Activated CD8-positive, alpha-beta T cell treated with anti-CD3 and anti-CD28 coated beads for 36 hours (primary cell): ENCODE data around the gene TMEM9B. TPM values are rescaled to one million over a fixed set of nuclear protein-coding genes. Genes with fewer than 3 reads are reported as not detected.
"Not testable (repeated sequence)": the region's sequence is repeated elsewhere in the genome, so short reads cannot be mapped to it uniquely, and the experiment has no call there.

Experiments used
- ATAC-seq: fragments of 200-7000 bp; cut with Tn5 transposase; one replicate; pipeline ENCODE4 v1.10.0; 2021; ENCODE audit warnings: mild to moderate bottlenecking, moderate library complexity
- CTCF ChIA-PET: fragments of 350-600 bp; sonication (Branson Sonifier 250); formaldehyde crosslinking; loops from one replicate; lab custom pipeline; 2021; ENCODE audit warnings: antibody characterized with exemption; lab: Charles Lee
- POLR2A ChIA-PET: fragments of 350-600 bp; sonication (Branson Sonifier 250); formaldehyde crosslinking; loops from one replicate; lab custom pipeline; 2021; ENCODE audit warnings: antibody characterized with exemption; lab: Charles Lee
- DNase-seq: peaks from one replicate; pipeline ENCODE4 v3.0.0-alpha.2; 2020
- H3K27ac Mint-ChIP-seq: one replicate; pipeline ENCODE4 v1.8.0; 2021; ENCODE audit warnings: mild to moderate bottlenecking, mixed read lengths
- H3K27me3 Mint-ChIP-seq: one replicate; pipeline ENCODE4 v1.8.0; 2021; ENCODE audit warnings: mixed read lengths
- H3K36me3 Mint-ChIP-seq: one replicate; pipeline ENCODE4 v1.8.0; 2021; ENCODE audit warnings: low read depth, mixed read lengths
- H3K4me1 Mint-ChIP-seq: one replicate; pipeline ENCODE4 v1.8.0; 2021; ENCODE audit warnings: low read depth, mixed read lengths
- H3K4me3 Mint-ChIP-seq: one replicate; pipeline ENCODE4 v1.8.0; 2021; ENCODE audit warnings: mild to moderate bottlenecking, moderate library complexity, mixed read lengths
- H3K9me3 Mint-ChIP-seq: one replicate; pipeline ENCODE4 v1.8.0; 2021; ENCODE audit warnings: mixed read lengths
- intact Hi-C: fragments of 100-400 bp; cut with micrococcal nuclease; formaldehyde crosslinking; loops from one replicate; pipeline ENCODE4 v1.10.0; 2022
- total RNA-seq, 2 experiments: library from RNA; stranded (reverse); gene quantifications; one replicate each; pipeline ENCODE4 v1.2.3, GENCODE V29; 2021
- TF ChIP-seq, protein P1 (sequence below): fragments of 200-600 bp; IDR thresholded peaks from one replicate; pipeline ENCODE4 v1.8.0; 2022; ENCODE audit warnings: antibody characterized with exemption, mild to moderate bottlenecking

Gene TMEM9B
- total RNA-seq, 2 experiments from 2014 or later: 14.6 to 16.3 TPM

DNA sequence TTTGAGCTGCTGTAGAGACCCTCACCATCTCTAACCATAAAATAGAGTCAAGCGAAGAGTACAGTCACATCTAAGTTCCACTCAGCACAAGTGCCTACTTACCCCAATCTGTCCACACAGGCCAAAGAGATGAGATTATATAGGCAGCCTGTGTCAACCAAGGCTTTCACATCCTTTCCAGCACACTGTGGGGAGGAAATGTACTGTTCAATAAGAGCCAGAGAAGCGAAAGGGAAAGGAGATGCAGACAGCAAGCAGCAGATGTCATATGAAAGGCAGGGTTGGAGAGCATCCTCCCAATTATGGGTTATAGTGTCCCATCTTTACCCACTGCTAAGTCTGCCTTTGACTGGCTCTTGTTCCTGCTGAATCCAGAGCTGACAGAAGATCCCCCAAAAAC lies 23.2 kb upstream of the TMEM9B start:
- TF ChIP-seq, protein P1, sequence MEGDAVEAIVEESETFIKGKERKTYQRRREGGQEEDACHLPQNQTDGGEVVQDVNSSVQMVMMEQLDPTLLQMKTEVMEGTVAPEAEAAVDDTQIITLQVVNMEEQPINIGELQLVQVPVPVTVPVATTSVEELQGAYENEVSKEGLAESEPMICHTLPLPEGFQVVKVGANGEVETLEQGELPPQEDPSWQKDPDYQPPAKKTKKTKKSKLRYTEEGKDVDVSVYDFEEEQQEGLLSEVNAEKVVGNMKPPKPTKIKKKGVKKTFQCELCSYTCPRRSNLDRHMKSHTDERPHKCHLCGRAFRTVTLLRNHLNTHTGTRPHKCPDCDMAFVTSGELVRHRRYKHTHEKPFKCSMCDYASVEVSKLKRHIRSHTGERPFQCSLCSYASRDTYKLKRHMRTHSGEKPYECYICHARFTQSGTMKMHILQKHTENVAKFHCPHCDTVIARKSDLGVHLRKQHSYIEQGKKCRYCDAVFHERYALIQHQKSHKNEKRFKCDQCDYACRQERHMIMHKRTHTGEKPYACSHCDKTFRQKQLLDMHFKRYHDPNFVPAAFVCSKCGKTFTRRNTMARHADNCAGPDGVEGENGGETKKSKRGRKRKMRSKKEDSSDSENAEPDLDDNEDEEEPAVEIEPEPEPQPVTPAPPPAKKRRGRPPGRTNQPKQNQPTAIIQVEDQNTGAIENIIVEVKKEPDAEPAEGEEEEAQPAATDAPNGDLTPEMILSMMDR: no peak
- no peaks in the 10 kb centered on the region for H3K9me3 Mint-ChIP-seq
- no peak overlapping the region for H3K4me3 Mint-ChIP-seq
- intact Hi-C loops: no loop called here
- no peak for ATAC-seq
- no peak overlapping the region for H3K27ac Mint-ChIP-seq
- peaks cover 11% of the 10 kb centered on the region for H3K27me3 Mint-ChIP-seq
- H3K4me1 Mint-ChIP-seq: no peaks in the 10 kb centered on the region
- no peaks in the 10 kb centered on the region for H3K36me3 Mint-ChIP-seq
- ChIA-PET POLR2A (interaction anchor here (0.6 kb wide), 1 partner anchor 197 kb away, joined by 4 read pairs; no protein-coding TSS in a partner anchor), CTCF (interaction anchor here (1.0 to 2.7 kb wide), 2 partner anchors 151 to 519 kb away, joined by 3 to 8 read pairs; no protein-coding TSS in a partner anchor)
- DNase-seq: no peak

DNA sequence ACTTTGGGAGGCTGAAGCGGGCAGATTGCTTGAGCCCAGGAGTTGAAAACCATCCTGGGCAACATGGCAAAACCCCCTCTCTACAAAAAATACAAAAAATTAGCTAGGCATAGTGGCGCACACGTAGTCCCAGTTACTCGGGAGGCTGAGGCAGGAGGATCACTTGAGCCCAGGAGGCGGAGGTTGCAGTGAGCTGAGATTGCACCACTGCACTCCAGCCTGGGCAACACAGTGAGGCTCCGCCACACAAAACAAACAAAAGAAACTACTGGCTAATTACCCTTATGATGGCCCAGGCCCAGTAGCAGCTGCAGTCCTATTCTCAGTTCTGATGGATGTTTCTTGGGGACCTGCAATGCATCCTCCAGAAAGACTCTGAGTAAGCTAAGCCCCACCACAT lies 22.5 kb upstream of the TMEM9B start:
- H3K36me3 Mint-ChIP-seq, POLR2A ChIA-PET, H3K4me3 Mint-ChIP-seq: not testable (repeated sequence)

DNA sequence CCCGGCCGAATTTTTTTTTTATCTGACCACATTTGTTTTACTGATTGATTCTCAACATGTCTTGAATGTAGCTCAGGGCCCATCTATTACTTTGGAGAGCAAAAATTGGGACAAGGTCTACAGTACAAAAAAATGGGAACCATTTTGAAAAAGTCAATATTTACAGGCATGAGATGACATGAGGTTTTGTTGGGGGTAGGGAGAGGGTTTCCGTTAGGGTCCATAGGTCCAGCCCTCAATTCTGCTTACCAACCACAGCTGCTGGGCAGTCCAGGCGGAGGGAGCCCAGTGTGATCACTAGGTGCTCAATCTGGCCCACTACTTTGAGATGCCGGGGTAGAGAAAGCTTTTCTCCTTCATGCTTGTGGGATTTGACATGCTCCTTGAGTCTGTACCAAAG lies 21.2 kb upstream of the TMEM9B start:
- ChIA-PET POLR2A (interaction anchor here (0.7 kb wide), 1 partner anchor 156 kb away, joined by 3 read pairs; no protein-coding TSS in a partner anchor), CTCF (interaction anchor here (1.3 to 2.7 kb wide), 2 partner anchors 12 to 153 kb away, joined by 3 to 8 read pairs; no protein-coding TSS in a partner anchor)
- H3K4me1 Mint-ChIP-seq: no peaks in the 10 kb centered on the region
- TF ChIP-seq, protein P1: no peak
- no peak overlapping the region for H3K4me3 Mint-ChIP-seq
- H3K9me3 Mint-ChIP-seq: no peaks in the 10 kb centered on the region
- H3K36me3 Mint-ChIP-seq: no peaks in the 10 kb centered on the region
- DNase-seq (no peak), ATAC-seq (no peak)
- intact Hi-C loops: no loop called here
- no peak overlapping the region for H3K27ac Mint-ChIP-seq
- peaks cover 9% of the 10 kb centered on the region for H3K27me3 Mint-ChIP-seq

More for the DNA sequence above, 22.5 kb upstream of the TMEM9B start:
- ATAC-seq, intact Hi-C loops, H3K4me1 Mint-ChIP-seq, H3K27ac Mint-ChIP-seq, H3K27me3 Mint-ChIP-seq, H3K9me3 Mint-ChIP-seq, DNase-seq: not testable (repeated sequence)
- CTCF ChIA-PET: interaction anchor here (0.8 to 2.7 kb wide), 3 partner anchors 151 to 548 kb away, joined by 3 to 8 read pairs (median 3); no protein-coding TSS in a partner anchor

DNA sequence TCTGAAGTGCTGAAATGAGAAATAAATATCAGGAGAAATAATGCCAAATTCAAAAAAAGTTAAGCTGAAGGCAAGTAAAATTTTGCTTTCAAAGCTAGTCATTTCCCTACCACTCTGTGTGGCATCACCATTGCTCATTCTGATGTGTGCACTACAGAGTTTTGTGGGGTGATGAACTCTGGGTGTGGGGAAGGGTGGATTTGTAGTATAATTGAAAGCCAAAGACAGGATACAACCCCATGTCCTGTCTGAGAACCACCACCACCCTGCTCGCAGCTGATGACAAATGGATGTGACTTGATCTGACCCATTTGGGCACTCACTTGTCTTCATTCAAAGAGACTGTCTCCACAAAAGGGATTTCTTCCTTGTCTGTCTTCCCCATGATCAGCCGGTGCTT lies 19.3 kb upstream of the TMEM9B start:
- POLR2A ChIA-PET: no interaction called here
- H3K9me3 Mint-ChIP-seq: no peaks in the 10 kb centered on the region
- no peaks in the 10 kb centered on the region for H3K36me3 Mint-ChIP-seq
- CTCF ChIA-PET: interaction anchor here (1.2 kb wide), 1 partner anchor 32 kb away, joined by 4 read pairs; no protein-coding TSS in a partner anchor
- no peak overlapping the region for H3K27ac Mint-ChIP-seq
- no peak for DNase-seq
- H3K4me1 Mint-ChIP-seq: no peaks in the 10 kb centered on the region
- TF ChIP-seq, protein P1: no peak
- ATAC-seq: peak; percentile 39
- no peak overlapping the region for H3K4me3 Mint-ChIP-seq
- intact Hi-C loops: no loop called here
- H3K27me3 Mint-ChIP-seq: peaks cover 5% of the 10 kb centered on the region

DNA sequence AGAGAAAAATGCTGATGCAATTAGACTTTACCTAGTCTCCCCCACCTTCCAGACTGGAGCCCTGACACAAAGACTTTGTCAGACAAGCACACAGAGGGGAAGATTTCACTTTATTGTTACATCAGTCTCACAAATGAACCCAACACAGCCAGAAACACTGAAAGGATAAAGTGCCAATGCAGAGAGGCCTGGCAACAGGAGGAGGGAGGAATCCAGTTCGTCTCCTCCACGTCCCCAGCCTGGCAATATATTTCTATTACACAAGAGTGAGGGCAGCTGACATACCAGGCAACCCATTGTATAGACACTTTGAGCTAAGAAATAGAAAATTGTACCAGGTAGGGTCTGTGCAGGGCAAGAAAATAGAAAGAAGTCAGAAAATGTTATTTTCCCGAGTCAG lies 16.2 kb upstream of the TMEM9B start:
- no peak overlapping the region for H3K4me3 Mint-ChIP-seq
- POLR2A ChIA-PET: no interaction called here
- no peak for DNase-seq
- no peaks in the 10 kb centered on the region for H3K4me1 Mint-ChIP-seq
- peaks cover 3% of the 10 kb centered on the region for H3K27me3 Mint-ChIP-seq
- ATAC-seq: no peak
- H3K9me3 Mint-ChIP-seq: no peaks in the 10 kb centered on the region
- CTCF ChIA-PET: no interaction called here
- intact Hi-C loops: no loop called here
- no peak overlapping the region for H3K27ac Mint-ChIP-seq
- no peaks in the 10 kb centered on the region for H3K36me3 Mint-ChIP-seq
- TF ChIP-seq, protein P1: no peak

DNA sequence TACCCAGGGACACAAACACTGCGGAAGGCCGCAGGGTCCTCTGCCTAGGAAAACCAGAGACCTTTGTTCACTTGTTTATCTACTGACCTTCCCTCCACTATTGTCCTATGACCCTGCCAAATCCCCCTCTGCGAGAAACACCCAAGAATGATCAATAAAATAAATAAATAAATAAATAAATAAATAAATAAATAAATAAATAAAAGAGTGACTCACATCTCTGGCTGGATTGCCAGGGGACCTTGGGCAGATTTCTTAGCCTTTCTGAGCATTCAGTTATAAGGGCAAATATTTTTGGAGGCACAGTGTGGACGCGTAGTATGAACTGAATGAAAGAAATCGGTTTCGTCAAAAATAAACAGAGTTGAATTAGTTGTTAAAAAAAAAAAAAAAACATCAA lies 15.1 kb upstream of the TMEM9B start:
- H3K27ac Mint-ChIP-seq, DNase-seq, intact Hi-C loops, H3K36me3 Mint-ChIP-seq, H3K4me1 Mint-ChIP-seq, H3K27me3 Mint-ChIP-seq, H3K4me3 Mint-ChIP-seq, ATAC-seq, POLR2A ChIA-PET, H3K9me3 Mint-ChIP-seq, CTCF ChIA-PET: not testable (repeated sequence)
